ENCODE measurements around the gene CCDC15. TPM values are rescaled to one million over a fixed set of nuclear protein-coding genes. Genes with fewer than 3 reads are reported as not detected.
A peak's percentile ranks its signal among the peaks of the same experiment; 100 is the strongest.

Gene CCDC15
- total and polyA plus RNA-seq, 2 of the 13 experiments (the other 11 are each of a cell fraction or from before 2014, with no cell fraction given) = 2.2 to 4.6 TPM

- TF ChIP-seq PRDM10 (CRISPR knock-in tag; IDR thresholded peaks at IDR 0.05; ENCODE audit: low read depth) = peak; percentile 73; the same call in 1 of the 2 replicates
- TF ChIP-seq ARID5B (CRISPR knock-in tag; IDR thresholded peaks at IDR 0.05) = 0 out of 2 replicates have a peak, but pooled peaks have one; percentile 7
- TF ChIP-seq TEAD3 (CRISPR knock-in tag; optimal IDR thresholded peaks at IDR 0.05; ENCODE audit: borderline replicate concordance) = peak; percentile 59
- 0 out of 2 replicates have a peak, but pooled peaks have one; percentile 21 for TF ChIP-seq PAXIP1 (CRISPR knock-in tag; conservative IDR thresholded peaks at IDR 0.05)
- peak; percentile 66; the same call in 1 of the 2 replicates for TF ChIP-seq ETV5 (CRISPR knock-in tag; IDR thresholded peaks at IDR 0.05; ENCODE audit: borderline replicate concordance)
These were observed 107.3 kb downstream of the CCDC15 start (continued) for GRCh38 chr11:125061281-125061680.

Measured in HepG2 (cell line).